OCI-LY3 (cell line): ENCODE measurements around the gene CFAP47.

ENCODE experiments used
- CTCF ChIP-seq: fragments of 200-600, 300-600 bp; sonication (generic); IDR thresholded peaks from 2 replicates; pipeline ENCODE4 v1.5.1; 2014; ENCODE audit warnings: antibody characterized with exemption, low read length, low read depth
- EZH2phosphoT487 ChIP-seq: fragments of 200-600 bp; shearing (Covaris generic); IDR thresholded peaks from 2 replicates; pipeline ENCODE4 v1.6.1; 2018; ENCODE audit warnings: antibody characterized with exemption, mixed run types, low read depth

- TF ChIP-seq CTCF (no peak), EZH2phosphoT487 (no peak)
These were observed 502.8 kb downstream of the CFAP47 start for GRCh38 chrX:36422368-36422767.
